SK-N-SH (cell line): ENCODE data around the gene FRMD3.

Source experiments
- CHD2 ChIP-seq: fragments of 150-350 bp; IDR thresholded peaks from 2 replicates; pipeline ENCODE4 v1.6.1; 2018; ENCODE audit warnings: low read length; ENCODE audit not compliant: partially characterized antibody
- CTCF ChIP-seq: fragments of 200-600 bp; sonication (generic); IDR thresholded peaks from 2 replicates; pipeline ENCODE4 v1.6.1; 2017; ENCODE audit warnings: antibody characterized with exemption, mild to moderate bottlenecking, moderate library complexity
- EZH2phosphoT487 ChIP-seq: fragments of 200-600 bp; sonication (generic); IDR thresholded peaks from 2 replicates; pipeline ENCODE4 v1.6.1; 2017; ENCODE audit warnings: low read depth, mixed run types, mild to moderate bottlenecking, antibody characterized with exemption, moderate library complexity, borderline replicate concordance
- GABPA ChIP-seq: IDR thresholded peaks from 2 replicates; pipeline ENCODE4 v1.4.0; 2012; ENCODE audit warnings: low read depth, mild to moderate bottlenecking
- MAX ChIP-seq: IDR thresholded peaks from 2 replicates; pipeline ENCODE4 v1.4.0; 2012; ENCODE audit warnings: low read depth
- RFX5 ChIP-seq: IDR thresholded peaks from 2 replicates; pipeline ENCODE4 v1.6.1; 2012; ENCODE audit warnings: mild to moderate bottlenecking, improper control_type of control experiment, low read length
- RXRA ChIP-seq: IDR thresholded peaks from 2 replicates; pipeline ENCODE4 v1.4.0; 2012; ENCODE audit warnings: low read depth, mild to moderate bottlenecking, borderline replicate concordance
- TAF1 ChIP-seq: IDR thresholded peaks from 2 replicates; pipeline ENCODE4 v1.6.1; 2012; ENCODE audit warnings: low read depth, mild to moderate bottlenecking, low read length, moderate library complexity, borderline replicate concordance
- YY1 ChIP-seq: IDR thresholded peaks from 2 replicates; pipeline ENCODE4 v1.4.0; 2012; ENCODE audit warnings: low read depth, mild to moderate bottlenecking

- no peak for TF ChIP-seq GABPA
- no peak for TF ChIP-seq CTCF
- TF ChIP-seq RXRA = no peak
- TF ChIP-seq TAF1 = no peak
- TF ChIP-seq EZH2phosphoT487 = no peak
- no peak for TF ChIP-seq YY1
- no peak for TF ChIP-seq MAX
- no peak for TF ChIP-seq RFX5
- TF ChIP-seq CHD2 = no peak
Observed at GRCh38 chr9:83514767-83515166, 23.4 kb downstream of the FRMD3 start.
